A549 (cell line): ENCODE results near the gene LBR. TPM values are rescaled to one million over a fixed set of nuclear protein-coding genes. Genes with fewer than 3 reads are reported as not detected.
A peak's percentile ranks its signal among the peaks of the same experiment; 100 is the strongest.

ENCODE experiments used
- ATAC-seq, 2 experiments: fragments of 200-7000 bp in 1 of 2; fragments of >200 bp in 1 of 2; cut with Nextera tagmentation in 1 of 2; cut with Tn5 transposase in 1 of 2; 3 replicates each; pipeline versions ENCODE4 v1.8.0 to v1.9.1; 2018 to 2020; ENCODE audit warnings: mild to moderate bottlenecking in 1 of 2, moderate library complexity in 1 of 2
- CTCF ChIA-PET: fragments of 300-600 bp; sonication (Branson Sonifier 250); formaldehyde crosslinking; extraction: SDS; loops from one replicate; lab custom pipeline; 2021; ENCODE audit warnings: antibody characterized with exemption, inconsistent platforms; lab: Yijun Ruan, JAX
- POLR2A ChIA-PET: fragments of 350-600 bp; formaldehyde crosslinking; extraction: SDS; loops from one replicate; lab custom pipeline; 2021; ENCODE audit warnings: antibody characterized with exemption, inconsistent platforms; lab: Yijun Ruan, JAX
- DNase-seq, 2 experiments: peaks; one replicate each; pipeline versions ENCODE4 v3.0.0 to v3.0.0-alpha.2; 2011 to 2016; ENCODE audit warnings: low read depth in 1 of 2, low spot score in 1 of 2
- FAIRE-seq: peaks from 2 replicates; lab custom pipeline; 2011; peaks lifted over from hg19 to GRCh38; lab: Jason Lieb, UNC
- H3K27ac ChIP-seq, 2 experiments: fragments of >200 bp; sonication (Bioruptor Twin); formaldehyde crosslinking; 3 replicates each; pipeline ENCODE4 v1.5.1; 2016 to 2017
- H3K4me1 ChIP-seq: fragments of >200 bp; sonication (Bioruptor Twin); formaldehyde crosslinking; 3 replicates; pipeline ENCODE4 v1.6.1; 2016
- H3K4me2 ChIP-seq: fragments of >200 bp; sonication (Bioruptor Twin); formaldehyde crosslinking; 3 replicates; pipeline ENCODE4 v1.6.1; 2016
- H3K4me3 ChIP-seq: fragments of >200 bp; sonication (Bioruptor Twin); formaldehyde crosslinking; 3 replicates; pipeline ENCODE4 v1.5.1; 2016
- H3K9me3 ChIP-seq: fragments of >200 bp; sonication (Bioruptor Twin); formaldehyde crosslinking; 3 replicates; pipeline ENCODE4 v1.6.1; 2016
- CBX2 ChIP-seq: fragments of 200-600 bp; sonication (generic); IDR thresholded peaks from 2 replicates; pipeline ENCODE4 v1.6.1; 2016; ENCODE audit warnings: low read depth, mild to moderate bottlenecking, borderline replicate concordance
- CHD4 ChIP-seq: fragments of 200-600 bp; sonication (generic); IDR thresholded peaks from 2 replicates; pipeline ENCODE4 v1.6.1; 2016; ENCODE audit warnings: antibody characterized with exemption, mild to moderate bottlenecking, borderline replicate concordance
- E2F6 ChIP-seq: IDR thresholded peaks from 2 replicates; pipeline ENCODE4 v1.6.1; 2012; ENCODE audit warnings: low read depth, borderline replicate concordance
- EHMT2 ChIP-seq: fragments of 200-600 bp; sonication (generic); IDR thresholded peaks from 2 replicates; pipeline ENCODE4 v1.6.1; 2016; ENCODE audit warnings: antibody characterized with exemption, low read depth, mild to moderate bottlenecking, moderate library complexity
- GATA3 ChIP-seq: IDR thresholded peaks from 2 replicates; pipeline ENCODE4 v1.6.1; 2012; ENCODE audit warnings: borderline replicate concordance
- HDAC2 ChIP-seq: fragments of 200-600 bp; sonication (generic); IDR thresholded peaks from 2 replicates; pipeline ENCODE4 v1.6.1; 2016
- HES2 ChIP-seq: fragments of >200 bp; sonication (Bioruptor Twin); formaldehyde crosslinking; IDR thresholded peaks from 2 replicates; pipeline ENCODE4 v1.6.1; 2016
- HEYL ChIP-seq: fragments of 250-450 bp; sonication (Bioruptor Pico); IDR thresholded peaks from 2 replicates; pipeline ENCODE4 v1.8.0; 2021; ENCODE audit warnings: mild to moderate bottlenecking, moderate library complexity
- HOXA7 ChIP-seq: fragments of 250-450 bp; sonication (Bioruptor Pico); IDR thresholded peaks from 2 replicates; pipeline ENCODE4 v1.5.0; 2020; ENCODE audit warnings: mild to moderate bottlenecking, moderate library complexity
- HOXB13 ChIP-seq: fragments of 250-450 bp; sonication (Bioruptor Pico); IDR thresholded peaks from 2 replicates; pipeline ENCODE4 v1.5.0; 2020; ENCODE audit warnings: low read depth, mild to moderate bottlenecking, moderate library complexity
- JUN ChIP-seq, 2 experiments: fragments of >200 bp; sonication (Bioruptor Twin); formaldehyde crosslinking; IDR thresholded peaks; 2 replicates in 1 of 2; 3 replicates in 1 of 2; pipeline ENCODE4 v1.6.1; 2016 to 2017
- KDM1A ChIP-seq: fragments of 200-600 bp; sonication (generic); IDR thresholded peaks from 2 replicates; pipeline ENCODE4 v1.6.1; 2016; ENCODE audit warnings: low read depth, mild to moderate bottlenecking
- KDM5A ChIP-seq: fragments of 200-600 bp; sonication (generic); IDR thresholded peaks from 2 replicates; pipeline ENCODE4 v1.6.1; 2016; ENCODE audit warnings: antibody characterized with exemption, mild to moderate bottlenecking
- MAFK ChIP-seq: fragments of 450-650 bp; IDR thresholded peaks from 2 replicates; pipeline ENCODE4 v1.6.1; 2014; ENCODE audit not compliant: partially characterized antibody
- MAX ChIP-seq: IDR thresholded peaks from 2 replicates; pipeline ENCODE4 v1.6.1; 2012
- MYC ChIP-seq: IDR thresholded peaks from 2 replicates; pipeline ENCODE4 v1.6.1; 2012; ENCODE audit warnings: mild to moderate bottlenecking, inconsistent platforms, low read length, improper control_type of control experiment, borderline replicate concordance
- PHF8 ChIP-seq: fragments of 200-600 bp; sonication (generic); IDR thresholded peaks from 2 replicates; pipeline ENCODE4 v1.6.1; 2016; ENCODE audit warnings: low read depth, mild to moderate bottlenecking, antibody characterized with exemption, moderate library complexity, borderline replicate concordance
- POLR2A ChIP-seq: IDR thresholded peaks from 2 replicates; pipeline ENCODE4 v1.6.1; 2012; ENCODE audit warnings: mild to moderate bottlenecking, low read length
- POLR2AphosphoS2 ChIP-seq: conservative IDR thresholded peaks from 2 replicates; pipeline ENCODE4 v1.6.1; 2012; ENCODE audit warnings: low read length, improper control_type of control experiment, inconsistent platforms
- RARB ChIP-seq: fragments of 250-450 bp; sonication (Bioruptor Pico); IDR thresholded peaks from 2 replicates; pipeline ENCODE4 v1.8.0; 2021; ENCODE audit warnings: mild to moderate bottlenecking, moderate library complexity
- RNF2 ChIP-seq: fragments of 200-600 bp; sonication (generic); IDR thresholded peaks from 2 replicates; pipeline ENCODE4 v1.6.1; 2016; ENCODE audit warnings: low read depth, mild to moderate bottlenecking, antibody characterized with exemption, moderate library complexity, borderline replicate concordance
- SMC3 ChIP-seq: fragments of >200 bp; sonication (Bioruptor Twin); formaldehyde crosslinking; IDR thresholded peaks from 3 replicates; pipeline ENCODE4 v1.6.1; 2018; ENCODE audit warnings: inconsistent platforms
- SREBF2 ChIP-seq: fragments of 450-650 bp; IDR thresholded peaks from 2 replicates; pipeline ENCODE4 v1.6.1; 2014; ENCODE audit warnings: mild to moderate bottlenecking, moderate library complexity
- TP53 ChIP-seq: fragments of 250-450 bp; sonication (Bioruptor Pico); IDR thresholded peaks from 2 replicates; pipeline ENCODE4 v1.5.0; 2021; ENCODE audit warnings: mild to moderate bottlenecking, moderate library complexity
- ZC3H11A ChIP-seq: fragments of 450-650 bp; IDR thresholded peaks from 2 replicates; pipeline ENCODE4 v1.6.1; 2014; ENCODE audit warnings: antibody characterized with exemption, mild to moderate bottlenecking
- ZNF302 ChIP-seq: fragments of 250-450 bp; sonication (Bioruptor Pico); IDR thresholded peaks from 2 replicates; pipeline ENCODE4 v1.9.0; 2021; ENCODE audit warnings: inconsistent platforms, mild to moderate bottlenecking, moderate library complexity
- WGBS: methylation state at CpG from one replicate; pipeline ENCODE4 v1.1.6; 2017; ENCODE audit errors: missing lambda C conversion rate; 5-methylcytosine and 5-hydroxymethylcytosine counted together
- polyA plus RNA-seq, 4 experiments: library from polyadenylated mRNA; depleted of rRNA in 3 of 4; stranded (reverse); fragments of >200 nt; fragmentation: RNase III in 1 of 4; extraction: RNeasy Plus Mini Kit Qiagen cat#74134 plus additional on column Dnase treatment in 1 of 4; gene quantifications; 2 replicates in 3 of 4; 3 replicates in 1 of 4; pipeline ENCODE4 v1.2.3, GENCODE V29; 2011 to 2017
- TF ChIP-seq, protein P1 (sequence below): fragments of >200 bp; sonication (Bioruptor Twin); formaldehyde crosslinking; IDR thresholded peaks from 3 replicates; pipeline ENCODE4 v1.6.1; 2016

The LBR gene
- polyA plus RNA-seq, 2 of the 4 experiments (the other 2 are of a cell fraction): 40.8 to 68.7 TPM

DNA sequence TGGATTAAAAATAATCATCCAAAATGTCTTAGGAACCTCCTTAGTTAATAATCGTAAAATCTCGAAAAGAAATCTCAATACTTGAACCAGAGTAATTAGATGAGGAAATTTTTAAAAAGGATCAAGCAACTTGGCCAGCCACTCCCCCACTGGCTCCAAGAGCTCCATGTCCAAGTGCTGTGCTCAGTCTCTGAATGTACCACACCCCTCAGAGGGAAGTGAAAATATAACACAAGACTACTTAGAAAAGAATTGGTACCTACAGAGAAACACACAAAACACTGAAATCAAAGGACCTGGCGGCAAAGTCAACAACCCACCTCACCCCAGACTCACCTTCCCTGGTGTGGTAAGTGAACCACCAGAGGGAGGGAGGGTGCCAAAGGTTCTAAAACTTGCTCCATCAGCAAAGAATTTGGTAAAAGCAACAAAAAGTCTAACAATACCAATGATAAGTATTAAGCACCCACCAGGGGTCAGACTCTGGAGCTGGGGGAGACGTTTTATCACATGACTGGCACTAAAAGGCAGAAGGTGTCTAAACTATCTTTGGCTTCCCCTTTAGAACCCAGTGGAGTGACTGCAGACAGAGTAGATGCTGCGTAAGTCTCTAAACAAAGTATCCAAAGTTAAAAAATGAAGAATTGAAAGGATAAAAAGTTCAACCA, 14.0 kb downstream of the LBR start:
- TF ChIP-seq MAFK: peak; percentile 59
- no peak for TF ChIP-seq GATA3
- TF ChIP-seq KDM5A: no peak
- TF ChIP-seq HOXB13: no peak
- TF ChIP-seq POLR2A: no peak
- no peak for TF ChIP-seq HEYL (CRISPR knock-in tag)
- TF ChIP-seq HOXA7 (CRISPR knock-in tag): no peak
- H3K4me3 ChIP-seq: no peak overlapping the region
- peaks cover 13% of the 10 kb centered on the region for H3K4me1 ChIP-seq
- H3K4me2 ChIP-seq: no peak overlapping the region; the same call in 2 of the 3 replicates
- CTCF ChIA-PET: interaction anchor here (0.5 to 0.9 kb wide), 3 partner anchors 12 to 615 kb away, joined by 3 read pairs; no protein-coding TSS in a partner anchor
- H3K27ac ChIP-seq: no peak overlapping the region
- DNase-seq: no peak
- 88% methylated on average over 5 of the region's 5 CpGs for WGBS
- no peak for FAIRE-seq
- no peaks in the 10 kb centered on the region for H3K9me3 ChIP-seq
- POLR2A ChIA-PET: no interaction called here
- ATAC-seq: peak in 1 of 2 experiments; percentile 27; a peak in 1 of 6 replicates

DNA sequence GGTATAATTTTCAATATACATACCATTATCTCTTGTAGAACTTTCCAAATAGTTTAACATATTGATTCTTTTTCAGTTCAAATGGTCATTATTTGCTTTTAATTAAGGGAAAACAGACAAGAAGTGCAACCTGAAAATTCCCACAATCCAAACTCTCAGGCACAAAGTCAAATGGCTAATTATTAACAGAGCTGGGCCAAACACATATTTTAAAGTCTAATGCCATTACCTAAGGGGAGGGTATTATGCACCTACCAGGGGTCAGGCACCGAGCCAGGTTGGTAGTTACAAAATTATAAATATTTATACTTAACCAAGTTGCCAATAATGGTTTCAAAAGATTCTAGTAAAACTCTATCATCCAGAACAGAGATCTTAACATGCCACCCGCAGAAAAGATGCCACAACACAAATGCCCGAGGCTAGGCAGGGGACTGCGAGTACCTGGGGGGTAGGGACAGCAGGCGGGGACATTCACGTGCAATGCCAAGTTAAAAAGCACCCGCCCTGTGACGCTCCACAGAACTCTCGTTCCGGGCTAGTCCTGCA, 15.0 kb downstream of the LBR start:
- 59% methylated on average over 10 of the region's 10 CpGs for WGBS
- H3K4me3 ChIP-seq: no peak overlapping the region
- ATAC-seq (no peak), FAIRE-seq (no peak), DNase-seq (no peak)
- TF ChIP-seq ZNF302 (CRISPR knock-in tag) (no peak), E2F6 (no peak), PHF8 (no peak), KDM1A (no peak), TP53 (CRISPR knock-in tag) (no peak), ZC3H11A (no peak), POLR2AphosphoS2 (no peak), JUN (IDR thresholded peaks at IDR 0.05) (no peak), MYC (no peak), MAX (no peak), CHD4 (no peak), RARB (no peak), SREBF2 (no peak), HDAC2 (no peak), RNF2 (no peak), HES2 (no peak), CBX2 (no peak), SMC3 (no peak), EHMT2 (no peak)
- TF ChIP-seq, protein P1, sequence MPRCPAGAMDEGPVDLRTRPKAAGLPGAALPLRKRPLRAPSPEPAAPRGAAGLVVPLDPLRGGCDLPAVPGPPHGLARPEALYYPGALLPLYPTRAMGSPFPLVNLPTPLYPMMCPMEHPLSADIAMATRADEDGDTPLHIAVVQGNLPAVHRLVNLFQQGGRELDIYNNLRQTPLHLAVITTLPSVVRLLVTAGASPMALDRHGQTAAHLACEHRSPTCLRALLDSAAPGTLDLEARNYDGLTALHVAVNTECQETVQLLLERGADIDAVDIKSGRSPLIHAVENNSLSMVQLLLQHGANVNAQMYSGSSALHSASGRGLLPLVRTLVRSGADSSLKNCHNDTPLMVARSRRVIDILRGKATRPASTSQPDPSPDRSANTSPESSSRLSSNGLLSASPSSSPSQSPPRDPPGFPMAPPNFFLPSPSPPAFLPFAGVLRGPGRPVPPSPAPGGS: no peak
- CTCF ChIA-PET: interaction anchor here (0.6 to 1.0 kb wide), 3 partner anchors 11 to 62 kb away, joined by 3 to 4 read pairs (median 3); no protein-coding TSS in a partner anchor
- peak overlapping the region; percentile 51 for H3K4me2 ChIP-seq
- POLR2A ChIA-PET: no interaction called here
- peaks cover 13% of the 10 kb centered on the region for H3K4me1 ChIP-seq
- no peak overlapping the region for H3K27ac ChIP-seq
- H3K9me3 ChIP-seq: no peaks in the 10 kb centered on the region
